Embryonic facial prominence (tissue), 1 donor: ENCODE measurements around the gene EID3.
"Not testable (repeated sequence)": the region's sequence is repeated elsewhere in the genome, so short reads cannot be mapped to it uniquely, and the experiment has no call there.

Source experiments
- DNase-seq: peaks from one replicate; pipeline ENCODE4 v3.0.0-alpha.2; 2016; ENCODE audit errors: extremely low spot score

EID3 gene

DNA sequence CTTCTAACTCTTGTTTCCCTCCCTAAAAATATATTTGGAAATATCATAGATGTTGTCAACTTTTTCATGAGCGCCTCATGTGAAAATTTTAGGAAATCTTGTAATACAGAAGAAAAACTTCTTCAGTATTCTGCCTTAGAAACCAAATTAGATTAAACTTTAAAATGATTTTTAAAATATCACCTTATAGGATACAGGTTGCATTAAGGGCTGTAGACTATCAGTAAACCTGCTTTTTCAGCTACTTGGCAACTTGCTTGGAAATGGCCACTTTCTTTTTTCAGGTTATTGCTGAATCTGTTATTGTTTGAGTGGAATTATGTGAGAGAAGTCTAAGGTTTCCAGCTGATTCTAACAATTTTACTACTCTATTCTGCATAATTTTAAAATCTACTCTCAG lies 9.1 kb downstream of the EID3 start:
- DNase-seq, result no peak

DNA sequence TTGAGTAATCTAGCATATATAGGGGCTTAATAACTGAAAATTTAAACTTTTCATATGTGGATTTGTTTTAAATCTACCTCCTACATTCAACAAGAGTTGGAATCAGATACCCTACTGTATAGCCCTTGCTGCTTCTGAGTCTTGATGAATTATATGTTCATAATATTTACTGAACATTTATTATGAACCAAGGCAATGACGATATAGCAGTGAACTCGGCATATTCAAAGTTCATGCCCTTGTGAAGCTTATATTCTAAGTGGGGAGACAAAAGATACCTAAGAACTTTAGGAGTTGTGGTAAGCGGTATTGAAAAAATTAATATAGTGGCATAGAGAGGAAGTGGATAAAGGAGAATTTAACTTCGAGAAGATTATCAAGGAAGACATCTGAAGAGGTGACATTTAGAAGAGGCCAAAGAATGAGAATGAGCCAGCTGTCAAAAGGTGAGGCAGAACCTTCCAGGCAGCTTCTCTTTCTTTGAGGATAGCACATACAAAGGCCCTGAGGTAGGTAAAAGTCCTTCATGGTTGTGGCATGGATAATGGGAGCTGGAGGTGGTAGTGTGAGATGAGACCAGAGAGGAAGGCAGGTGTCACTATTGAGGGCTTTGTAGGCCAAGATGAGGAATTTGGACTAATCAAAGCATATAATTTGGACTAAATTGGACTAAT lies 10.2 kb downstream of the EID3 start:
- DNase-seq, result no peak

DNA sequence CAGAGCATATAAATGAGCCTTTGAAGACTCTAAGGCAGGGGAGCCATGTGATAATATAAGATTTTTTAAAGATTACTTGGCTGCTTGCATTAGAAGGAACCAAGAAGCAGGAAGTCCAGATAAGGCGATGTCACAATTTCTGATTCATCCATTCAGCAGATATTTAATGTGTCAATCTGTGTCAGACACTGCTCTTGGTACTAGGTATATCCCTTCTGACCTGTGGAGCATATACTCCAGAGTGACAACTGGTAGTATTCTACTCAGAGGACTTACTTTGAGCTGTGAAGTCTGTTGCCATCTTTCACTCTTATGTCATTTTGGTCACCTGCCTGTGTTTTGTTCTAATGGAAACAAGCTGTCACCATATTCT lies 10.7 kb downstream of the EID3 start:
- DNase-seq, result no peak

DNA sequence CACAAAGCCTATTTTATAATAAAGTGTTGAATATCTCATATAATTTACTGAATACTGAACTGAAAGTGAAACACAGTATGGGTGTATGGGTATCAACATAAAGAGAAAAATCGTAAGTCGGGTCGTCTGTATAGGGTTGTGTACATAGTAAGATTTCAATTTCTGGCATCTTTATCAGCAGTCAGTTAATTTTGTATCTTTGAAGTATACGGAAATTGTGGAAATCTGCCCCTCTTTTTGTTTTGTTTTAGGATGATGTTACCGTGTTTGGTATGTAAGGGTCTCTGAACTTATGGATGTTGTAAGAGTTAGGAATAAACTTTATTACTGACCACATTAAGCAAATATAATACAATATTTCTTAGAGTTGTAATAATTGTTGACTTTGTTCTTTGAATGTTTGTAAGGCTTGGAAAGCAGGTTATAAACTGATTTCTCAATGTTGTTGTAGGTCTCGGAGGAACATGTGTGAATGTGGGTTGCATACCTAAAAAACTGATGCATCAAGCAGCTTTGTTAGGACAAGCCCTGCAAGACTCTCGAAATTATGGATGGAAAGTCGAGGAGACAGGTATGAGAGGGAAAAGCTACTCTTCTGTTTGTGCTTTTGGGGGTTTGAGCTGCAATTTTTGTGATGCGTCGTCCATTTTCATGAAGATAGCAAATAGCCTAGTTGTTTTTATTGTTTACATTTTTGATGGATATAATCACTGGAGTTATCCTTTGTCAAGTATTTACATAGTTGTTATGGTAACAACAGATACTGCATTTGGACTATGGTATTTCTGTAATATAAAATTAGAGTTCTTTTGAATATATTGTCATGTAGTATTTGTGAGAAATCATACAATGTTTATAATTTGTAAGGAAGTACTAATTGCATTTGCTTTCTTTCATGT lies 12.0 kb downstream of the EID3 start:
- no peak for DNase-seq

DNA sequence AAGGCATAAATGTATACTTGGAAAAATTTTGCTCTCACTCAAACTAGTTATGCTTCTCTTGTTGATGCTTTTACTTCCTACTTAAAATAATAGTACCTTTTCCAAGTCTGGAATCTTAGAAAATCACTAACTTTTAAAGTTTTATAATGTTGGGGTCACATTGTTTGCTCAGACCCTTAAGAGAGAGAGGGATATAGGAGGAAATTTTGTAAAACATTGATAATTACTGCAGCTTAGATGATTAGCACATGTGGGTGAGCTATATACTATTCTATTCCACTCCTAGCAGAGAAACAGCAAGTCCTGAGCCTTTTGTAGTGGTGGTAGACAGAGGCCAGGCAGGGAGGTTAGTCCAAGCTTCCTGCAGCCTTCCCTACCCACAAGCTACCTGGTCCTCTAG lies 13.4 kb downstream of the EID3 start:
- no peak for DNase-seq

DNA sequence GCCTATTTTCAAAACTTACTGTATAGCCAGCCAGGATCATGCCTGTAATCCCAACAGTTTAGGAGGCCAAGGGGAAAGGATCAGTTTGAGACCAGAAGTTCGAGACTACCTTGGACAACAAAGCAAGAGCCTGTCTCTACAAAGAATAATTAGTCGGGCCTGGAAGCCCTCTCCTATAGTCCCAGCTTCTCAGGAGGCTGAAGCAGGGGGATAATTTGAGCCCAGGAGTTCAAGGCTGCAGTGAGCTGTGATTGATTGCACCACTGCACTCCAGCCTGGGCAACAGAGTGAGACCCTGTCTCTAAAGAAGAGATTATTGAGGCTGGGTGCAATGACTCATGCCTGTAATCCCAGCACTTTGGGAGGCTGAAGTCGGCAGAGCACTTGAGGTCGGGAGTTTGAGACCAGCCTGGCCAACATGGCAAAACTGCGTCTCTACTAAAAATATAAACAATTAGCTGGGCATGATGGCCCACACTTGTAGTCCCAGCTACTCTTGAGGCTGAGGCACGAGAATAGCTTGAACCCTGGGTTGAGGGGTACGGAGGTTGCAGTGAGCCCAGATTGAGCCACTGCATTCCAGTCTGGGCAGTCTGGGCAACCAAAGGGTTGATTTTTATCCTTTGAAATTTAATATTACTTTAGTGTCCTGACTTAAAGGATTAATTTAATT lies 14.1 kb downstream of the EID3 start:
- no peak for DNase-seq

DNA sequence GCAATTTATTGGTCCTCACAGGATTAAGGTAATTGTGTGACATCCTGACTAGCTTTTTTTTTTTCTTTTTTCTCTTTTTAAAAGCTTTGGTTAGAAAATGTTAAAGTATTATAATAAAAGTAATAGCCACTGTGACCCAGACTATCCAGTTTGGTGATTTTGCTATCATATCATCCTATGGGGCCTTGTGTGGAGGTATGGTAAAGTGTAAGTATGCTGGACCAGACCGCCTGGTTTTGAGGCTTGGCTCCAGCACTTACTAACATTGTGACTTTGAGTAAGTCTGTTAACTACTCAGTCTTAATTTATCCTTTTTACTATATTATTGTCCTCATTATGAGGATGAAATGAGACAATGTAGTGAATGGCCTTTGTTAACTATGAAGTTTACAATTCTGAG lies 15.5 kb downstream of the EID3 start:
- DNase-seq, result no peak

DNA sequence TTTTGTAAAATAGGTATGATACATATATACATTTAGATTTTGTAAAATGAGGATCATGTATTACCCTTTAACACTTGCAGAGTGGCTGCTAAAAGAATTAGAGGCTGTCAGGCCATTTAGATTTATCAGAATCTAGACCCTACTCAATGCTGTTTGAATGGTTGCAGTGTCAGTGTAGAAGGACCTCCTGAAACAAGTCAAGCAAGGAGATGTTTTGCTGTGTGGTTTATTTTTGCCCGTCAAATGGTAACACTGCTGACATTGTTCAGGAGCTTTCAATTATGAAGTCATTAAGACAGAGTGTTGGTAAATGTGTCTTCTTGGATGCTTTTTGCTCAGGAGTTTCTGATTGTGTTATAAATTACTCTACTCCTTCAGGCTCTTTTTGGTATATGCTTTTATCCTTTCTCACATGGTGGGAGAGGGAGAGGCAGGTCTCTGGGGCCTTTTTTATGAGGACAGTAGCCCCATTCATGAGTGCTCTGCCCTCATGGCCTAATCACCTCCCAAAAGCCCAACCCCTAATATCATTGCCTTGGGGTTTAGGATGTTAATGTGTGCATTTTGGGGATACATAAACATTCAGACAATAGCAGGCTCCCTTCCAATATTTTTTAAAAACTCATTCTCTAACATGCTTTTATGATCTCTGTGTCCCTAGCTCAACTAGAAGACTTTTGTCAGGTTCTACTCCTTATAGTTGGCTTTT lies 16.5 kb downstream of the EID3 start:
- no peak for DNase-seq

DNA sequence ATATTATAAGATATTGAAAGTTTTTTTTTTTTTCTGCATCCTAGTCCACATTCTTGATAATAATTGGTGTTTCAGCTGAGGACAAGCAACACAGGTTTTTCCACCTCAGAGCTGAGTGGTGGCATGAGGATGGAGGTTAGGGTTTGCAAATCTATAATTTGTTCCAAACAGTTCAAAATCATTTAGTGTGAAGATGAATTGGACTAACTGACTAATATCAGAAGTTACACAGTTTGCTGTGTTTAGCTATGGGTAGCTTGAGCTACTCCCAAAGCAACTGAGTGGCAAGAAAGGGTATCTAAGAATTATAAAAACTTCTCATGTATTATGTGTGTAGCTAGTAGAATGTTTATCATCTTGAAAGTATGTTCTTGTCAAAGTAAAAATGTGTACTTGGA lies 17.1 kb downstream of the EID3 start:
- DNase-seq, result no peak

DNA sequence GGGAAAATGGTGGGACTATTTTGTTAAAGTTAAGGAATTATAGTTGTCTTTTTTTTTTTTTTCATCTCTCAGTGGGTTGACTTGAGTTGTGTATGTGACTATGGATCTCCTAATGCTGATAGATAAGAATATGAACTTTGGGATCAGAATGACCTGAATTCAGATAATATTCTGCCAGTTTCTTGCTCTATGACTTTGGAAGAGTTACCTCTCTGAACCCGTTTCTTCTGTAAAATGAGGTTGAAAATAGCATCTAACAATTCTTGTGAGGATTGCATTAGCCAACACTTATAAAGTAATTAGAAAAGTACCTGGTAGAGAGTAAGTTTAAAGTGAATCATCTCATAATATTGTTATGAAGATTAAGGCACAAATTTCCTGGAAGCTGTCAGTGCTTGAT lies 18.4 kb downstream of the EID3 start:
- no peak for DNase-seq

DNA sequence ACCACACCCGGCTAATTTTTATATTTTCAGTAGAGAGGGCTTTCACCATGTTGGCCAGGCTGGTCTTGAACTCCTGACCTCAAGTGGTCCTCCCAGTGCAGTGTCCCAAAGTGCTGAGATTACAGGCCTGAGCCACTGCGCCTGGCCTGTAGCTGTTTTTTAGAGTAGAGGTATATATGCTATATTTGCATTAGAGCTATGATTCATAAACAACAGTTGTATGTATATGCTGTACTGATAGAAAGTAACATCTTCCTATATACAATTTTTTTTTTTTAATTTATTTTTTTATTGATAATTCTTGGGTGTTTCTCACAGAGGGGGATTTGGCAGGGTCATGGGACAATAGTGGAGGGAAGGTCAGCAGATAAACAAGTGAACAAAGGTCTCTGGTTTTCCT lies 19.0 kb downstream of the EID3 start:
- DNase-seq, result not testable (repeated sequence)

DNA sequence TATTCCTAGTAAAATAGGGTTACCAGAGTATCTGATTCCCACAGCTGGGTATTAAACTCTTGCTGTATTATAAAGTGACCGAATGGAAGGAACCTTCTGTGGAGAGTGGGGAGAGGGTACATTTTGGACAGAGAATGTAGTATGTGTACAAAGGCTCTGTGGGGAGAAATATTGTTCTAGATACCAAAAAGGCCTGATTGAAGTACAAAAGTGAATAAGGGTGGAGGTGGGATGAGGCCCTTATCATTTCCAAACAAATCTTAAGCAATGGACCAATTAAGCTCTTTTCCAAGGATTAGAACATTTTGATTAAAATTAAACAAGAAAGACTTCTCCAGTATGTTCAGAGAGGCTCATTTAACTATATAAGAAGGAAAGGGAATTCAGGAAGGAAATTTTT lies 20.4 kb downstream of the EID3 start:
- no peak for DNase-seq

DNA sequence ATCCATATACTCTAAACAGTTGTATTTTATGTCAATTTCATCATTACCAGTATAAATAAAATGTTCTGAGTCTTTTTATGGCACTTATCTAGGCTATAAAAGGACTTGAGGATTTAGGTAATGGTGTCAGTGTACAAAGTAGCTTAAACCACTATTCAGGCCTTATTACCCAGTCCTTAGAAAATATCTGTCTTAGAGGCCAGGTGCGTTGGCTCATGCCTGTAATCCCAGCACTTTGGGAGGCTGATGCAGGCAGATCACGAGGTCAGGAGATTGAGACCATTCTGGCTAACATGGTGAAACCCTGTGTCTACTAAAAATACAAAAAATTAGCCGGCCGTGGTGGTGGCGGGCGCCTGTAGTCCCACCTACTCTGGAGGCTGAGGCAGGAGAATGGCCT lies 24.7 kb downstream of the EID3 start:
- DNase-seq, result not testable (repeated sequence)

DNA sequence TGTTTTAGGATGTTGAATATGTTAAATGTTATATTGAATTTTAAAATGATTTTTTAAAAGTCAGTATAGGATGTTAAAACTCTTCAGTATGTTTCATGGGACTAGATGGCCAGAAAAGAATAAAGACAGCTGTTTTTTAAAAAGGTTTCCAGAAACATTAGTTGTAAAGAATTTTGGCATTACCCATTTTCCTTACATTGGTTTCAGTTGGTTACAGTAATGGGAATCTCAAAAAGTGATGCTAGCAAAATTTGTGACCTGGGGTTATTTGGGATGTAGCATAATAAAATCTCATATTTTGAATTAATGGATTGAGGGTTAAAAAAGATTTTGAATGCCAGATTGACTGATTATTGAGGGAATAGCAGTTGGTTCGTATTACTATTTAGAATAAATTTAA lies 25.3 kb downstream of the EID3 start:
- no peak for DNase-seq

DNA sequence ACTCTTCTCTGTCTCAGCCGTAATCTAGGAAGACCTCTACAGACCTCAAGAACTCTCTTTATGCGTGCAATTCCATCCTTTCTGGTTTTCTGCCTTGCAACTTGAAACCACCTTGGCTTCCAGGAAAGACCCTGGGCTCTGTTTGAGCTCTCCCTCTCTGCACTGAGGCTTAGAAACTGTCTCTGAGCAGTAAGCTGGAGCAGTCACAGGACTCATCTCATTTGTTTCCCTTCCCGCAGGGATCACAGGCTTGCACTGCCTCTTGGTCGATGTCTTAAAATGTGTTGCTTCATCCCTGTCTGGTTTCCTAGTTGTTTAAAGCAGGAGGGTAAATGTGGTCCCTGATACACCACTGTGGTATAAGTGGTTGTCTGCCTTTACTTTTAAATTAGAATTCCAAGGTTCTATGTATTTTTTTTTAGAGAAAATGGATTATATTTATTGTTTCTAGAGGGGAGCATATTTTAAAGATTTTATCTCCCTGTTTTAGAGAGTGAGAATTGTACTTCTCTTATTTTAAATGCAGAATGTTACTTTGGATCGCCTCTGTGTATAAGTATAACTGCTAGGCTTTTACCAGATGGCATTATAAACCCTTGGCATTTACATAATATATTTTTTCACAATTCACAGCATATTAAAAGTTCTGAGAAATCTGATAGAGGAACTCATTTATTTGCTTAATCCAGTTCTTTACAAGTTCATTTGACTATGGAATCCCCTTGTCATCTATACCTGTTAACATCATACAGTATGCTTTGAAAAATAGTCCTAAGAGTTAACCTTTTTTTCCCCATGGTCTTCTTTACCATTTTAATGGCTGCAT lies 26.4 kb downstream of the EID3 start:
- DNase-seq, result no peak

DNA sequence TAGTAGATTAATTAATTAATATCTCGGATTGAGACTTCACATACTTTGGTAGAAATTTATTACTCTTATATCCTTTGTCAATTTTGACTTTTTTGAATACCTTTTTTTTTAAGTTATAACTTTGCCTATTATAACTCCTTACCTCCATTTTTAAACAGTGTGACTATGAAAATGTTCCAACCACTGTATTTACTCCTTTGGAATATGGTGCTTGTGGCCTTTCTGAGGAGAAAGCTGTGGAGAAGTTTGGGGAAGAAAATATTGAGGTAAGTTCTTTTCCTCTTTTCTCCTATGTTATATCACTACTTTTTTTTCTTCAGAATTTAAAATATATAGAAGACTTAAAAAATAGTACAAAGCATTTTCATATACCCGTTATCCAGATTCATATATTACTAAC lies 27.8 kb downstream of the EID3 start:
- no peak for DNase-seq

DNA sequence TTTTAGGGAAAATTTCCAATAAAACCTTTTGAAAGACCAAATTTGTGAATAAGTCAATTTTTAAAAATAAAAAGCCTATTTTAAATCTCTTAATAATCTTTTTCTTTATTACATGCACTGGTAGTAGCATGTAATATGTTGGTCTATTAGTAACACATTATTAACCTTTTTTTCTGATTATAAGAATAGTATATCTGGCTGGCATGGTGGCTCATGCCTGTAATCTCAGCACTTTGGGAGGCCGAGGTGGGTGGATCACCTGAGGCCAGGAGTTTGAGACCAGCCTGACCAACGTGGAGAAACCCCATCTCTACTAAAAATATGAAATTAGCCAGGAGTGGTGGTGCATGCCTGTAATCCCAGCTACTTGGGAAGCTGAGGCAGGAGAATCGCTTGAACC lies 28.7 kb downstream of the EID3 start:
- DNase-seq, result not testable (repeated sequence)

DNA sequence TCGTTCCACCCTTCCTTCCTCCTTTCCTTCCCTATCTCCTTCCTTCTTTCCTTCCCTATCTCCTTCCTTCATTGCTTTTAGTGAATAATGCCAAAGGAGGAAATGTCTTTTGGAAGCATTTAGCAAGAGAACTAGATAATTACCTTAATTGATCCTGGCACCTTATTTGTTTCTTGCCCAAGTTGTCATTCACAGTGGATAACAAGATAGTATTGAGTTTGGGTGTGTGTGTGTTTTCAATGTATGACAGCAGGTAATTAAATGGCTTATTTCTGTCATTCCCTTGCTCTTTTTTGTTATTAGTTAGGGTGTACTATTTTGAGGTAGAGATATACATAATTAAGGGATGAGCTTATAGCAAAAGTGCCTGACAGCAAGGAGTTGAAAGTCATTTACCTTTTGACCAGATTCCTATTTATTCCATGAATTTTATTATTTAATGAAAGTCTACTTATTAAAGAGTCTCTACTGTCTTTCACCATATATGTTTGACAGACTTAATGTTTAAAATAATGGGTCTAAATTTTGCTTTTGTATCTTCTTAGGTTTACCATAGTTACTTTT lies 30.2 kb downstream of the EID3 start:
- no peak for DNase-seq

DNA sequence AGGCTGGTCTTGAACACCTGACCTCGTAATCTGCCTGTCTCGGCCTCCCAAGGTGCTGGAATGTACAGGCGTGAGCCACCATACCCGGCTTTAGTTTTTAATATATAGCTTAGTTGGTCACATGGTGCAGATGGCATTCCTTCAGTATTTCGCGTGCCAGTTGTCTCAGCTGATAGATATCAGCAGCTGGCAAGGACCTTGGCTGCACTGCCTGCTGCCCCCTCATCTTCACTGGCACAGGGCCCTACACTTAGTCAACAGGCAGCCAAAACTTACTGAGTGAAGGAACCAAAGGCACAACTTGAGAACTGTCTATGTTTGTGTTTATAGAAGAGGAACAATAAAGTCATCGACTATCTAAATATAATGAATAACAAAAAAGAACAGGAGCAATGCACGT lies 31.0 kb downstream of the EID3 start:
- no peak for DNase-seq

DNA sequence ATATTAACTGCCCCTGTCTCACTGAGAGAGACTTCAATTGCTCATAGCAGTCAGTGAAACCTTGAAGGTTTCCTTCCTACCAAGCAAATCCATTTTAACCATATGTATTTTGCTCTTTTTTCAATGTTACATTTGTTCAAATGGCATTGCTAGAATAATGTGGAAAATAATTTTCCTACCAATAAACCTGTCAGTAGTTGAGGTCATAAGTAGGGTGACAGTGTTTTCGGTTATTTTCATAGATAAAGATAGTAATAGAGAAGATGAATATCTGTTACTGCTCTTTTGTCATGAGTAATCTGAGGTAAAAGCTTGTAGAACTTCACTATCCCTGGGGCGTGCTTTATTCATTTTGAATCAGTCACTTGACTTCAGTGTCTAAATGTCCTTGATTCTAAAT lies 32.6 kb downstream of the EID3 start:
- DNase-seq, result no peak

DNA sequence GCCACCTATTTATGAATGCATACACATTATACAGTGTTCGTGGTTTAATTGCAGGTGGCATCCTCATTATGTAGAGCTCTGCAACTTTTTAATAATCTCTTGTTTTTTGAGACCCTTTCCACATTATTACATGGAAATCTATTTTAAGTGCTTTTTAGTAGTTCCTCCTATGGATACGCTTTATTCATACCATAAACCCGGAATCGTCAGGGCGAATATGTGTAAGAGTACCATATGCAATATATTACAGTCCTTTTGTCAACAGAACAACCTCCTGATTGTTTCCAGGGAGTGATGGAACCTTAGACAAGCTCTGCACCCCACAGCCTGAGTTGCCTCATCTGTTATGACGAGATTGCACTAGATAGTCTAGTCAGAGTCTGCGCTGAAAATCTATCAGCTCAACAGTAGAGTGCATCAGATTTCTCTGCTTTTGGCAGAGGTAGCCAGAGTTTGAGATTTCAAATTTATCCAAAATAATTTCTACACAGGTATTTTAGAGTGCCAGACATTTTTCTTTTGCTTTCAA lies 33.6 kb downstream of the EID3 start:
- DNase-seq, result no peak
